NCI-H526 treated with DMSO at 0.1 percent for 48 hours (cell line): Measurements from ENCODE around the gene RIPOR2.
"Not testable (repeated sequence)": the region's sequence is repeated elsewhere in the genome, so short reads cannot be mapped to it uniquely, and the experiment has no call there.

Experiments used
- DNase-seq: peaks from one replicate; lab custom pipeline; 2025; lab: John Stamatoyannopoulos, UW

The RIPOR2 gene

DNA sequence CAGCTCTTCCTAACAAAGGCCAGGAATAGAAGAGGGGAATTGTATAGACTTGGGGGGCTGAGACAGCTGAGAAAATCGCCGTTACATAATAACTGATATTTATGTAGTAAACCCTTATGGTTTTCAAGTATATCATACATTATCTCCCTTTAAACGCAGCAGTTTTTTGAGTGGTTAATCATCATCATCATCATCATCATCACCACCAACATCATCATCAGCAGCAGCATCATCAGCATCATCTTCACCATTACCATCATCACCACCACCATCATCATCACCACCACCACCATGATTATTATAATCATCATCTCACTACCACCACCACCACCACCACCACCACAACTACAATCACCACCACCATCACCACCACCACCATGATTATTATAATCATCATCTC, 9.1 kb downstream of the RIPOR2 start:
- DNase-seq: not testable (repeated sequence)

GRCh38 chr6:24926192-24926591, 9.6 kb downstream of the RIPOR2 start:
- DNase-seq: no peak

- no peak for DNase-seq
Observed at GRCh38 chr6:24925661-24926060, 10.1 kb downstream of the RIPOR2 start.

DNA sequence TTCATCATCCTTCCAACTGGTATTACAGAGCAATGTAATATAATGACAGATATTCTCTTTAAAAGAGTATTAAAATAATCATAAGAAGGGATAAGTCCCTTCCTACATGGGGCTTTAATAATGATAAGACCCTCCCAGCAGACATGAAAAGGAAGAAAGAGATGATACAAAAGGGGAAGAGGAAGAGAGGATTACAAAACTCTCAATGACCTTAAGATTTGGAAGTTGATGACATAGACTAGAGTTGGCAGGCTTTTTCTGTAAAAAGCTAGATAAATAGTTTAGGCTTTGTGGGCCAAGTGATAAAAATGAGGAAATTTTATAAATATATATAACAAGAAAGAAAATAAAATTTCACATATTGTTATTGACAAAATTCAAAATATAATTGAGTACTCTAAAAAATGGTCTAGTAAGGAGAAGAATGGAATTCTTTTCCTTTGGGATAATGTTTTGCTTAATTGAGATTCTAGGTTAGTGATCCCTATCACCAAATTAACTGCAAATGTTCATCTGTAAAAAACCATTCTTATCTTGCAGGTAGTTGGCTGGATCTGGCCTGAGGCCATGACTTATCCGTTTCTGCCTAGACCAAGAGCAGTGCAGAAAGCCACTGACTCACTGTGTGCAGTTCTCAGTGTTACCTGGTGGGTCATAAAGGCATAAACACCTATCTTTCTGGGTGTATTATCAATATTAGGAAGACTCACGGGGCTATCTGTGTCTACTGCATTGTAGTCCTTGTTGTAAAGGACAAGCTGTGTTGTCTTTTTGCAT, 11.0 kb downstream of the RIPOR2 start:
- no peak for DNase-seq

- no peak for DNase-seq
Observed at GRCh38 chr6:24923885-24924401, 11.8 kb downstream of the RIPOR2 start.

GRCh38 chr6:24922814-24923213, 12.9 kb downstream of the RIPOR2 start:
- no peak for DNase-seq

DNA sequence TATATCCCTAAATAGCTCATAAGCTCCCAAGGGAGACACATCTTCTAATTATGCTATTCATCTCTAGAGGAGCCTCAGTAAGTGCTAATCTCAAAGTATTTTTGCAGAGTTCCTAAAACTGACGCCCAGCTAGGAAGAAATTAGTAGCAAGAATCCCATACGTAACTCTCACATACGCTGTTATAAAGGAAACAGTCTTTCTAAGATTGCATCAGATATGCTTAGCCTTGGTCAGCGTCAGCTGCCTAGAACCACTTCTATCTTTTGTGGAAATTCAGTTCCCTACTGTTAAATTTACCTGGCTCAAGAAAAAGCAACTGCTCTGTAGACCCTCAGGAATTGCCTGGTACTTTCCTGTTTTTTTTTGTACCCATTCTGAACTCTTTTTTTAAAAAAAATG, 13.6 kb downstream of the RIPOR2 start:
- no peak for DNase-seq

DNA sequence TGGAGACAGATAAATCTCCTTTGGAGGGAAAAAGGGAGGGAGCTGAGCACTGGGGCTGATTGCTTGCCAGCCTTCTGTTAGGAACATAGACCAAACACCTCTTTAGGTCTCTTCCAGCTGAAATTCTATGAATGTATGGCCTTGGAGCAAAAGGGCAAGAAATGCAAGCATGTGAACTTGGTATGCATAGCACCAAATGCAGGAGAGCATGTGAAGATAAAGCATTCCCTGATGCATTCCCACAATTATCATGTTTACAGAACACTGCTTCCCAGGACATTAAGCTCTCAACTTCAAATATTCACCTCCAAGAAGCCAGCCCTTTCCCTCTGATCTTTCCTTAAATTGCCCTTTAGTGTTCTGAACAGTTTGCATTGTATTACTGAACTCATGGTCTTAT, 15.6 kb downstream of the RIPOR2 start:
- no peak for DNase-seq

DNA sequence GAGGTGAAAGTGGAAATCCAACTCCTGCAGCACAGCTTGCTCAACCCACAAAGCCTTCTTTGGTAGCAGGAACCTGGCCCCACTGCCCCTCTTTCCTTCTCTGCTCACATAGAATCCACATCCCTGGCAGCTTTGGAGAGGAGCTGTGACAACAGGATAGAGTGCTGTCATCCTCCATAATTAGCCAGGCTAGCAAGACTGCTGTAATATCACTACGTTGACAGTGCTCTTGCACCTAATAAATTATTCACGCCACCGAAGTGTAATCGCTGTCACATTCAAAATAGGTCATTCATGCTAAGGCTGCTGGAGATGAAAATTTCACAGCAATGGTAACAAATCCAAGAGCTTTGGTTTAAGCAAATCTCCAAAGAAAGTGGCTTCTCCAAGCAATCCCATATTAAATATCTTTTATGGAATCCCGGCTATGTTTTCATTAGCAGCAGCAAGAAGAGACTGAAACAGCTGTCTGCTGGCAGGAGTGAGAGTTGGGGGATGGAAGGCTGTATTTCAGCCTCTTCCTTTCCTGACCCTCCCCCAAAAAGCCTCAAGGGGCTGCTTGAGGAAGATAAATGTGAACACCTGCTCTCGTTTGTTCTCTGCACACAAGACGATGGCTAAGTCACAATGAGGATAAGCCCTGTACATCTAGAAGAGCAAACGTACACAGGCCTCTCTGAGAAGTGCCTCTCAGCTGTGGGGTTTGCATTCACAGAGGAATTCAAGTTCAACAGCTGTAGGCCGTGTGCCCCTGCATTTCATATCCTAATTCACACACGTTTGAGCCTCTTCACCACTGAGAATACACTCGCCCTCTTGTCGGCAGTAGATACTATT, 16.5 kb downstream of the RIPOR2 start:
- DNase-seq: peak; percentile 57

DNA sequence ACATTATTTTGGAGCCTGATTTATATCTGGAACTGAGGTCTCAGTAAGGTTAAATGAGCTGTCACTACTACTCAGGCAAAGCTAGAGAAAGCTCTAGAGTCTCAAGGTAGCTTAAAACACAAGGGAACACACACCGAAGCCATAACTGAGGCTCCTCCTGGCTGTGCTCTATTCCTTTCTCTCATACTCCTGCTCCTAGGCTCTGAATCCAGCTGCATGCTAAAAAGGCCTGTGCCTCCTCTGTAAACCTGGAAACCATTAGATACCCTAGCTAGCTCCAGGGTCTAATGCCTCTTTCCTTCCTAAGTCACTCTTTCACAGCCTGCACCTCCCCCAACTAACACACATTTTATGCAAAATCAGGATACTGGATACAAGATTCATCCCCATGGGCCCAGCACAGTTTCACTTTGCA, 17.1 kb downstream of the RIPOR2 start:
- peak; percentile 92 for DNase-seq

DNA sequence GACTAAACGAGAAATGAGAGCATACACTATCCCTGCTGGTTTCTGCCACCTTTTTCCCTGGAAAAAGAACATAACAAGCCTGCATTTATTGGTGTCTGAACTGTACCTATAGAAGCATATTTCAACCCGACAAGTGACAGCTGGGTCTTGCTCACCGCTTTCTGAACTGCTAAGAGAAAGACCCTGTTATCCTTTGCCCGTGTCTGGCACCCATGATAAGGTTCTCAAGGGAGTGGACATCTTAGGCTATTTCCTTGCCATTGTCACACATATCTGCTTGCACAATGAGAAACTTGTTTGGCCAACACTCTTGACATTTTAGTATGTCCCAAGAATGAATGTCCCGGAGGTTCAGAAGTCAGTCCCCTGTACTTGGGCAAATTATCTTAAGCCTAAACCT, 19.3 kb downstream of the RIPOR2 start:
- no peak for DNase-seq

DNA sequence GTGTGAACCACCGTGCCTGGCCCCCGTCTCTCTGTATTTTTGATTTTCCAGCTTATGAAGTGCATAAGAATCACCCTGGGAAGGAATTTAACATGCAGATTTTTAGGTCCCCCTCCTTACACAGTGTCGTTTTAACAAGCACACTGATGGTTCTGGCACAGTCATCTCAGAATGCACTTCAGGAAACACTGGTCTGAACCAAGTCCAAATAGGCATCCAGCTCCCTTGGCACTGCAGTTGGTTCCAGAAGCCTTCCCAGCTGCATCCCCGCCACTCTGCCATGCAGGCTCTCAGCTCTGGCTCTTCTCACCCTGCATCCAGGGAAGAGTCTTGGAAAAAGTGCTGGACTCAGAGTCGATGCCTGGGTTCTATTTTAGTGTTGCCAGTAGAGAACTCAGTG, 20.1 kb downstream of the RIPOR2 start:
- DNase-seq: no peak

- not testable (repeated sequence) for DNase-seq
Observed at GRCh38 chr6:24914082-24914481, 21.7 kb downstream of the RIPOR2 start.

- DNase-seq: no peak
Observed at GRCh38 chr6:24911796-24912382, 23.9 kb downstream of the RIPOR2 start.

GRCh38 chr6:24910961-24911725, 24.6 kb downstream of the RIPOR2 start:
- peak; percentile 69 for DNase-seq

- DNase-seq: peak; percentile 69
Observed at GRCh38 chr6:24910331-24910960, 25.3 kb downstream of the RIPOR2 start.

GRCh38 chr6:24909241-24910216, 26.2 kb downstream of the RIPOR2 start:
- no peak for DNase-seq

DNA sequence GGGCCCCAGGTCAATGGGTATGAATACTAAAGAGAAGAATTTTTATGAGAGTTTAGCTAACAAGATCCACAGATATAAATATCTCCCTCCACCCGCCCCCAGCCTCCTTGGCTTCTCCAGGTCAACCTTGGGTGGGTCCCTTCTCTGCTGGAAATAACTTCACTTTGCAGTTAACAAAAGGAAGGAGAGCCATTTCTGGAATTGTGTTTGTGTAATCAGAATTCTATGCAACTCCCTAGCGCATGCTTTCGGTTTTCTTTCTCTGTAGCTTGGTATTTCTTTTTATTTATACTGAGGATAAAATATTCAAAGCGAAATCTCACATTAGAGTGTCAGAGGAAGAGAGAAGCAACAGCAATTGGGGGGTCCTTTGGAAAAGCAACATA, 27.1 kb downstream of the RIPOR2 start:
- no peak for DNase-seq

DNA sequence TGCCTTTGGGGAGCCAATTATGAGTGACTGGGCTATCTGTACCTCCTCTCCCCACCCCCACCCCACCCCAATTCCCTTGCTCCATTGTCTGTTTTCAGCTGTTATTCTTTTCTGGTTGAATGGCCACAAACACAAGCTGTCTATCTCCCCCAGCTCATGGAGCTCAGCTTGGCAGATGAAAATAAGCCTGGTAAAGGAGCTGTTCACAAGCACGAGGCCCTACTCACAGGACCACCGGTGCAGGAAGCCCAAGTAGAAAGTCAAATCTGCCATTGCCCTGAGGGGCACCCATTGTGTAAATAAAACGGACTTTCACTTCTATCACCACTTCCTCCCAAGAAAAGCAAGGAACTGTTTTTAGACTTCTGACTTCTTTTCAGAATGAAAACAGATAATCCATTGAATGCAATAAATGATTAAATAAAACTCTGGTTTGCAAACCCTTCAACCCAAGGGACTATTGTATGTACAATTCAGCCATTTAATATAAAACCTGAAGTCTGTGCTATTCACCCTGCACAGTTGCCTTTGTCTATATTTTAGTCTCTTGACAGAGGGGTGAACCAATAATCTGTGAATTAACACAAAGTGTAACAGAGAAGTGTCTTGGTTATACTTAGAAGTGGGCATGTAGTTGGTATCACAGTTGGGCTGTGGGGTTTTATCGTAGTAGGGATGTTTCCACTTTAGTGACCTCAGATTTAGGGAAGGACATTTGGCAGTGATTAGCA, 27.7 kb downstream of the RIPOR2 start:
- peak; percentile 37 for DNase-seq

DNA sequence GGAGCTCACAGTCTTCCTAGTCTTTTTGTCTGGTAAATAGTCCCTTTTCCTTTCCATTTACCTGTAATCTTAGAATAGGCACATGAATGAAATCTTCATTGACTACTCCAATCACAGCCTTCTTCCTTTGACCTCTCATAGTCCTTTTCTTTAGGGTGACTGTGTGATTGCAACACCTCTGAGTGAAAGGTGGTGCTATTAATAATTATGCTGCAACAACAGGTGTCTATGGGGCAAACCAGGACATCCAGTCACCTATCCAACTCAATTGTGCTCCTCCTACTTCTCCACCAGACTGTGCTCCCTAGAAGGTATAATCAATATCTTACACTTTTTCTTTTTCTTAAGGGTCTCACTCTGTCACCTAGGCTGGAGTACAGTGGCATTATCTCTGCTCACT, 29.4 kb downstream of the RIPOR2 start:
- DNase-seq: no peak
